GM12801 (cell line): ENCODE data around the gene P4HA3.

Experiments used
- CTCF ChIP-seq: IDR thresholded peaks from one replicate; pipeline ENCODE4 v1.5.1; 2011; ENCODE audit warnings: control low read depth; ENCODE audit not compliant: insufficient read length; ENCODE audit errors: extremely low read depth

P4HA3 gene

GRCh38 chr11:74249496-74249895, 61.9 kb downstream of the P4HA3 start:
- no peak for TF ChIP-seq CTCF

GRCh38 chr11:74248469-74248868, 63.0 kb downstream of the P4HA3 start:
- TF ChIP-seq CTCF = no peak

- no peak for TF ChIP-seq CTCF
These were observed 73.2 kb downstream of the P4HA3 start for GRCh38 chr11:74238243-74238642.

- no peak for TF ChIP-seq CTCF
These were observed 73.9 kb downstream of the P4HA3 start for GRCh38 chr11:74237541-74237940.

GRCh38 chr11:74235121-74235520, 76.3 kb downstream of the P4HA3 start:
- no peak for TF ChIP-seq CTCF

GRCh38 chr11:74233683-74234082, 77.8 kb downstream of the P4HA3 start:
- TF ChIP-seq CTCF = no peak

GRCh38 chr11:74232311-74232950, 79.0 kb downstream of the P4HA3 start:
- no peak for TF ChIP-seq CTCF
